Spleen (tissue), 11 donors: ENCODE data around the gene ZNF30. TPM values are rescaled to one million over a fixed set of nuclear protein-coding genes. Genes with fewer than 3 reads are reported as not detected.
"Not testable (repeated sequence)": the region's sequence is repeated elsewhere in the genome, so short reads cannot be mapped to it uniquely, and the experiment has no call there.

Experiments
- DNase-seq: peaks from one replicate; pipeline ENCODE4 v3.0.0-alpha.2; 2020
- H3K27ac ChIP-seq, 8 donors: fragments of 200-600 bp; sonication (generic) in 7 of 8; 1 replicate in 4 of 8; 2 replicates in 4 of 8; pipeline versions ENCODE4 v1.5.0 to v1.8.0; 2016 to 2021; ENCODE audit warnings: inconsistent platforms in 4 of 8, mild to moderate bottlenecking in 4 of 8, moderate library complexity in 1 of 8
- H3K27me3 ChIP-seq, 7 donors: fragments of 200-600 bp; sonication (generic) in 6 of 7; replicated peaks in 1 of 7; 1 replicate in 4 of 7; 2 replicates in 3 of 7; pipeline versions ENCODE4 v1.5.0 to v1.8.0; 2016 to 2021; ENCODE audit warnings: inconsistent platforms in 3 of 7, mild to moderate bottlenecking in 1 of 7
- H3K36me3 ChIP-seq, 6 donors: fragments of 200-600 bp; sonication (generic) in 5 of 6; 1 replicate in 4 of 6; 2 replicates in 2 of 6; pipeline versions ENCODE4 v1.5.0 to v1.8.0; 2016 to 2021; ENCODE audit warnings: inconsistent platforms in 2 of 6
- H3K4me1 ChIP-seq, 6 donors: fragments of 200-600 bp; sonication (generic) in 5 of 6; 1 replicate in 3 of 6; 2 replicates in 3 of 6; pipeline versions ENCODE4 v1.5.0 to v1.8.0; 2016 to 2021; ENCODE audit warnings: inconsistent platforms in 3 of 6
- H3K4me3 ChIP-seq, 8 donors: fragments of 200-600 bp; sonication (generic) in 7 of 8; 1 replicate in 4 of 8; 2 replicates in 4 of 8; pipeline versions ENCODE4 v1.5.0 to v1.8.0; 2016 to 2021; ENCODE audit warnings: inconsistent platforms in 4 of 8, mild to moderate bottlenecking in 4 of 8, moderate library complexity in 2 of 8
- H3K9me3 ChIP-seq, 8 donors: fragments of 200-600 bp; sonication (generic) in 7 of 8; 1 replicate in 4 of 8; 2 replicates in 4 of 8; pipeline versions ENCODE4 v1.5.0 to v1.8.0; 2016 to 2021; ENCODE audit warnings: inconsistent platforms in 4 of 8
- POLR2A ChIP-seq, 3 donors: fragments of 450-650 bp; IDR thresholded peaks; one replicate each; pipeline ENCODE4 v1.5.1; 2017; ENCODE audit warnings: antibody characterized with exemption in 3 of 3, mild to moderate bottlenecking in 1 of 3
- POLR2AphosphoS5 ChIP-seq, 3 donors: sonication (generic); formaldehyde crosslinking; IDR thresholded peaks; one replicate each; pipeline ENCODE4 v1.5.1; 2017; ENCODE audit warnings: antibody characterized with exemption in 3 of 3
- WGBS, 5 donors: extraction: QIAGEN DNeasy Blood & Tissue Kit in 3 of 5; methylation state at CpG; one replicate each; pipeline versions ENCODE4 v1.1.5 to v1.1.7; 2013 to 2018; 5-methylcytosine and 5-hydroxymethylcytosine counted together
- intact Hi-C: fragments of 100-400 bp; cut with DNase I; formaldehyde crosslinking; loops from one replicate; pipeline ENCODE4 v1.15.0; 2023; ENCODE audit warnings: low total_unique reads
- polyA plus RNA-seq, 3 donors: library from polyadenylated mRNA; stranded (reverse); fragments of 200-250 nt; gene quantifications; one replicate each; pipeline ENCODE4 v1.2.1, GENCODE V29; 2013
- total RNA-seq, 7 donors: library from RNA; depleted of rRNA in 3 of 7; stranded (reverse); fragments of >200 nt in 3 of 7; fragmentation: NEBNext Ultra II Directional in 4 of 7; extraction: Animal tissue kit (Norgen Biotek cat#: 25700) in 4 of 7; gene quantifications; one replicate each; pipeline versions ENCODE4 v1.1.0 to v1.2.1, GENCODE V29; 2016 to 2021
- TF ChIP-seq, protein P1 (sequence below), 11 experiments: fragments of 200-600 bp in 7 of 11; fragments of 450-650 bp in 4 of 11; sonication (generic) in 4 of 11; IDR thresholded peaks in 8 of 11; conservative IDR thresholded peaks in 3 of 11; 1 replicate in 7 of 11; 2 replicates in 4 of 11; pipeline versions ENCODE4 v1.4.0 to v1.8.0; 2016 to 2021; ENCODE audit warnings: antibody characterized with exemption in 11 of 11, inconsistent platforms in 4 of 11, mild to moderate bottlenecking in 1 of 11
- donor health status: healthy with polysubstance abuse.
- donor health status: DM: no; HTN: no; CAD: no; lungs with moderate emphysema.
- donor health status: DM: no; HTN: no; CAD: no.
- donor health status: Bipolar disorder and iron deficiency.
- donor health status: healthy.
- donor health status: DM: no; HTN: no; CAD: no.
- donor health status: DM: yes; HTN: yes; CAD: no.

ZNF30 gene
- total and polyA plus RNA-seq, 10 donors, result 2.0 to 23.5 (median 3.3) TPM

DNA sequence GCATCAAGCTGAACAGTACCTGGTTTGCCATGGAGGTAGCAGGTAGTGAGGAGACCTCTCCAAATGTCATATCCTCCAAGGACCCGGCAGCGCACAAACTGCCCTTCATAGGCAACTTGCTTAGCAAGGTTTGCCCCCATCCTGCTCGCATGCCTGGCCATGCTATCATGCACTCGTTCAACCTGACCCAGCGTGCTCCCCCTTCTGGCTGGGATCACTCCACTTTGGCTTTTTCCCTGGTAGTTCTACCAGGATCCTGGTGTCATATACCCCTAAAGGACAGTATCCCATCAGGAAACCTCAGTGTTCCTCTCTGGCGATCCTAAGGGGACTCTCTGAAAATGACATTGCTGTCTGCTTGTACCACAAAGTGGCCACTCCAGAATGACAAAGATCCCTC, 38.6 kb upstream of the ZNF30 start:
- WGBS, 5 donors, result 76 to 89% (median 82%) methylated on average over 6 of the region's 6 CpGs
- intact Hi-C loops, result no loop called here

DNA sequence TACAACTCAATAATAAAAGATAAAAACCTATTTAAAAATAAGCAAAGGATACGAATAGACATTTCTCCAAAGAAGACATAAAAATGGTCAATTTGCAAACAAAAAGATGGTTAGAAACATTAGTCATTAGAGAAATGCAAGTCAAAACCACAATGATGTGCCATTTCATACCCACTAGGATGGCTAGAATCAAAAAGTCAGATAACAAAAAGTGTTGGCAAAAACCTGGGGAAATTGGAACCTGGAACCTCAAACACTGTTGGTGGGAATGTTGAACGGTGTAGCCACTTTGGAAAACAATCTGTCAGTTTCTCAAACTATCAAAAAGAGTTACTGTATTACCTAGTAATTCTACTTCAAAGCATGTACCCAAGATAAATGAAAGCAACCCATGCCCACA, 26.5 kb upstream of the ZNF30 start:
- H3K4me1 ChIP-seq, result peaks cover 0 to 8% (median 7%) of the 10 kb centered on the region in 6 donors
- H3K36me3 ChIP-seq, result no peaks in the 10 kb centered on the region
- peaks cover 0 to 31% (median 19%) of the 10 kb centered on the region in 7 donors for H3K27me3 ChIP-seq
- H3K9me3 ChIP-seq, result peaks cover 0 to 18% (median 6%) of the 10 kb centered on the region in 8 donors
- intact Hi-C loops, result no loop called here
- no peak overlapping the region for H3K4me3 ChIP-seq
- TF ChIP-seq POLR2AphosphoS5 (IDR thresholded peaks at IDR 0.05), result no peak
- TF ChIP-seq POLR2A (IDR thresholded peaks at IDR 0.05), result no peak
- TF ChIP-seq, protein P1, sequence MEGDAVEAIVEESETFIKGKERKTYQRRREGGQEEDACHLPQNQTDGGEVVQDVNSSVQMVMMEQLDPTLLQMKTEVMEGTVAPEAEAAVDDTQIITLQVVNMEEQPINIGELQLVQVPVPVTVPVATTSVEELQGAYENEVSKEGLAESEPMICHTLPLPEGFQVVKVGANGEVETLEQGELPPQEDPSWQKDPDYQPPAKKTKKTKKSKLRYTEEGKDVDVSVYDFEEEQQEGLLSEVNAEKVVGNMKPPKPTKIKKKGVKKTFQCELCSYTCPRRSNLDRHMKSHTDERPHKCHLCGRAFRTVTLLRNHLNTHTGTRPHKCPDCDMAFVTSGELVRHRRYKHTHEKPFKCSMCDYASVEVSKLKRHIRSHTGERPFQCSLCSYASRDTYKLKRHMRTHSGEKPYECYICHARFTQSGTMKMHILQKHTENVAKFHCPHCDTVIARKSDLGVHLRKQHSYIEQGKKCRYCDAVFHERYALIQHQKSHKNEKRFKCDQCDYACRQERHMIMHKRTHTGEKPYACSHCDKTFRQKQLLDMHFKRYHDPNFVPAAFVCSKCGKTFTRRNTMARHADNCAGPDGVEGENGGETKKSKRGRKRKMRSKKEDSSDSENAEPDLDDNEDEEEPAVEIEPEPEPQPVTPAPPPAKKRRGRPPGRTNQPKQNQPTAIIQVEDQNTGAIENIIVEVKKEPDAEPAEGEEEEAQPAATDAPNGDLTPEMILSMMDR (IDR thresholded peaks at IDR 0.05 in 8 of 11, conservative IDR thresholded peaks at IDR 0.05 in 3 of 11), result no peak
- no peak overlapping the region for H3K27ac ChIP-seq
- DNase-seq, result no peak
- 66 to 82% (median 74%) methylated on average over 2 of the region's 2 CpGs for WGBS, 5 donors

More for the DNA sequence above, 38.6 kb upstream of the ZNF30 start:
- Histone ChIP-seq H3K27me3 (peaks cover 0 to 5% (median 0%) of the 10 kb centered on the region in 7 donors), H3K36me3 (no peaks in the 10 kb centered on the region), H3K27ac (no peak overlapping the region), H3K4me3 (no peak overlapping the region), H3K4me1 (no peaks in the 10 kb centered on the region), H3K9me3 (peaks cover 6 to 51% (median 37%) of the 10 kb centered on the region in 8 donors)
- TF ChIP-seq, protein P1 (IDR thresholded peaks at IDR 0.05 in 8 of 11, conservative IDR thresholded peaks at IDR 0.05 in 3 of 11), result no peak
- no peak for TF ChIP-seq POLR2A (IDR thresholded peaks at IDR 0.05)
- TF ChIP-seq POLR2AphosphoS5 (IDR thresholded peaks at IDR 0.05), result no peak
- no peak for DNase-seq

DNA sequence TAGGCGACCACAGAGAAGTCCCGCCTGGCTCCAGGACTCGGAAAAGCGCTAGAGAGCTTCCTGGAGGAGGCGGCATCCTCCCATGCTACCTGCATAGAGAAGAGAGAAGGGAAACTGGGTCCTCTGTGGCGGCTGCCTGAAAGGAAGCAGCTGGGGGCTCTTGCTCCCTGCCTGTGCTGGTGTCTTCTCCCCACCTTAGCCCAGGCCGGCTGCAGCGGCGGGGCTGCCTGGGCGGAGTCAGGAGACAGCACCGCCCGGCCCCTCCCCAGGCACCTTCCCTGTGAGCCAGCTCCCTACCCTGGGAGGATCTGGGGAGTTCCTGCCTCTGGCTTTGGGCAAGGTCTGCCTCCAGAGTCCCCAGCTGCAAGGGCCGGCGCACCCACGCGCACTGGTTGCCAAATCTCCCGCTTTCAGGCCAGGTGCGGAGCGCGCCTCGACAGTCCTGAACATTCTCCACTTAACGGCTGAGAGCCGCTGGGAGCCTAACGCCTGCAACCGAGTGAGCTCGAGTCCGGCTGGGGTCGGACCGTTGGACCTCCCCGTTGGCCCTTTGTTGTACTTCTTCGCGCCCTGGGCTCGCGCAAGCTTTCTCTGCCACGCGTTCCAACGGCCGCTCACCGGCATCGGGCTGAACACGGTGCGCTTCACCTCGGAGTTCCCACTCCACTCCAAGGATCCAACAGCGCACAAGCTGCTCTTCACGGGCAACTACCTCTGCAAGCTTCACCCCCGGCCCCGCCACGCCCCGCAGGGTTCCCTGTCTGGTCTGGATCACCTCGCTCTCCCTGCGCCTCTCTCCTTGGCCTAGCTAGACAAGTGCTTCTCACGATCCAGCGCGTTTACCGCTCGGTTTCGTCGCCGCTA, 21.8 kb upstream of the ZNF30 start:
- H3K36me3 ChIP-seq, result no peaks in the 10 kb centered on the region
- peaks cover 0 to 75% (median 31%) of the 10 kb centered on the region in 7 donors for H3K27me3 ChIP-seq
- 6 to 20% (median 8%) methylated on average over 44 to 59 of the region's 59 CpGs for WGBS, 5 donors
- H3K9me3 ChIP-seq, result no peaks in the 10 kb centered on the region
- intact Hi-C loops, result no loop called here
- no peak for DNase-seq
- H3K4me1 ChIP-seq, result peaks cover 0 to 10% (median 7%) of the 10 kb centered on the region in 6 donors
- no peak overlapping the region for H3K27ac ChIP-seq
- TF ChIP-seq POLR2AphosphoS5 (IDR thresholded peaks at IDR 0.05) (no peak), POLR2A (IDR thresholded peaks at IDR 0.05) (no peak)
- TF ChIP-seq, protein P1 (IDR thresholded peaks at IDR 0.05 in 8 of 11, conservative IDR thresholded peaks at IDR 0.05 in 3 of 11), result no peak
- peak overlapping the region in 2 of 8 donors; percentile 2 to 5 for H3K4me3 ChIP-seq

DNA sequence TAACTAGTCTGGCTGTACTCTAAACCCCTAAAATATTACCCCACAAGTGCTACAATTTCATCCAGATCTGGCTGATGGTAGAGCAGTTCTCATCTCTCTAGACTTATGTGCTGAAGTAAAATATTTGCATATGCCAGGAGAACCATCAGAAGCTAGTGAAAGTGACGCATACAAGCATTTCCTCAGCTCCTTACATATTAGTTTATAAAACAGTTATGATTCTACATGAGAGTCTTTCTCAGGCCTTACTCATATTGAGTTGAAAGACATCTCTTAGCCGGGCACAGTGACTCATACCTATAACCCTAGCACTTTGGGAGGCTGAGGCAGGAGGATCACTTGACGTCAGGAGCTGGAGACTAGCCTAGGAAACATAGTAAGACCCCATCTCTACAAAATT, 15.9 kb upstream of the ZNF30 start:
- Histone ChIP-seq H3K4me3 (no peak overlapping the region), H3K4me1 (no peaks in the 10 kb centered on the region), H3K9me3 (peaks cover 0 to 17% (median 6%) of the 10 kb centered on the region in 8 donors), H3K36me3 (no peaks in the 10 kb centered on the region), H3K27me3 (peaks cover 0 to 45% (median 9%) of the 10 kb centered on the region in 7 donors), H3K27ac (no peak overlapping the region)
- no peak for TF ChIP-seq POLR2A (IDR thresholded peaks at IDR 0.05)
- TF ChIP-seq, protein P1 (IDR thresholded peaks at IDR 0.05 in 8 of 11, conservative IDR thresholded peaks at IDR 0.05 in 3 of 11), result no peak
- TF ChIP-seq POLR2AphosphoS5 (IDR thresholded peaks at IDR 0.05), result no peak
- no peak for DNase-seq
- 82 to 97% (median 90%) methylated on average over 3 of the region's 3 CpGs for WGBS, 5 donors
- intact Hi-C loops, result no loop called here

DNA sequence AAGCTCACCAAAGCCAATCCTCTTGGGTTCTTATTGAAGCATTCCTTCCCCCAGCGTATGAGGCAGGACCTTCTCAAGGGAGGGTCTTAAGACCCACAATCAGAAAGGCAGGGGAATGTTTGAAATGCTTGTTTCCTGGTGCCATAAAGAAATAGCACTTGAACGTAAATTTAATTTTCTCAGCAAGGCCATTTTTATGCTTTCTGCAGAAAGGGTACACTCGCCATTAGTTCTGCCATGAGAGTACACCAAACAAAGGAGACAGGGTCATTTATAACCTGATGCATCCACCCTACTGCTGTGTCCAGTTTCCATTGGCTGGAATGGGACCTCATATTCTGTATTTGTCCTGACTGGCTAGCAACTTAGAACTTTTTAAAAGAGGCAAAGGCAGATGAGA, 9.6 kb upstream of the ZNF30 start:
- DNase-seq, H3K27ac ChIP-seq, H3K4me3 ChIP-seq, H3K27me3 ChIP-seq, H3K36me3 ChIP-seq, H3K4me1 ChIP-seq, intact Hi-C loops: not testable (repeated sequence)
- H3K9me3 ChIP-seq, result peaks cover 0 to 44% (median 31%) of the 10 kb centered on the region in 8 donors
- 84 to 90% (median 87%) methylated on average over 3 of the region's 3 CpGs for WGBS, 5 donors
